Activated CD8-positive, alpha-beta memory T cell treated with anti-CD3 and anti-CD28 coated beads for 24 hours (primary cell): Measurements from ENCODE around the gene NTNG1.
"Not testable (repeated sequence)": the region's sequence is repeated elsewhere in the genome, so short reads cannot be mapped to it uniquely, and the experiment has no call there.

Experiments used
- DNase-seq: peaks from one replicate; pipeline ENCODE4 v3.0.0-alpha.2; 2020

NTNG1 gene

DNA sequence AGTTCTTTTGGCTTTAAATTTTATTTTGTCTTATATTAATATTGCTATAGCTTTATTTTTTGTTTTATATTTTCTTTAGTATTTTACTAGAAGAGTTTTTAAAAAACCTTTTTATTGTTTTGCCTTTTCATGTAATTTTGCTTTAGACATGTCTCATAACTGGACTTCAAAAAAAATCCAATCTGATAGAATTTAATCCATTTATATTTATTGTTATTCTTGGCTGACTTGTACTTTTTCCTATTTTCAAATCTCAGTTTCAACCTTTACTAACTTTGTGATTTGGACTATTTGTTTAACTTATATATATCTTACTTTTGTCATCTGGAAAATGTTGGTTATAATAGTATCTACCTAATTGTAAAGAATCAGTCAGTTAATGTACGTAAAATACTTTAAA lies 61.2 kb downstream of the NTNG1 start:
- no peak for DNase-seq

DNA sequence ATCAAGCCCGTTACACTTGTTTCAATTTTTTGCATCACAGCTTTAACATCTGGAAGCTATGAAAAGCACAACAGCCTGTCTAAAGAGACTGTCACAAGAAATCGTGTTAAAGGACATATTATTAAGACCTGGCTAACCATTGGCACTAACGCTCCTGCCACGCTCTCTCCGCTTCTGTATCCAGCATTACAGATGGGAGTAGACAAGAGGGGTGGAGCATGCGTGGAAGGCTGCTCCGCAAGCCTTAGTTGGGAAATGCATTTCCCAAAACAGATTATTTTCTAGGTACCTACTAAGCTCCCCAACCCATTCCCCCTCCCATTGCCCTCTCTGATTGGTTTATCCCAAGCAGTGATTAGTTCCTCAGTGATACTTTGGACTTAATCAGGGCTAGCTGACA lies 72.4 kb downstream of the NTNG1 start:
- no peak for DNase-seq

DNA sequence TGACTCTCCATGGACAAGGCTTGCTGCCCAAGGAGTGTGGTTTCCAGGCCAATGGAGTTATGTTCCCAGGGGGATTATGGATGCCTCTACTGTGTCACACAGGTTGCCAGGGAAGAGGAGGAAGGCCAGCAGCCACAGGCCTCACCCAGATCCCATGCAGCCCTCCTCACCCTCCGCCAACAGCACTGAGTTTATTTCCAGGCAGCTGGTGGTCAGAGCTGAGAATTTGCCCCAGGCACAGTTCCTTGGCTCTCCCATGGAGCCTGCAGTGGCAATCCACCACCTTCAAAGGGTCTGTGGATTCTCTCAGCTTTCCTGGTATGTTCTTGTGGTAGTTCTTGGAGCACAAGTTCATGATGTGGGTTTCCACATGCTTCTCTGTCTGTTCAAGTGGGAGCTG lies 79.2 kb downstream of the NTNG1 start:
- no peak for DNase-seq

DNA sequence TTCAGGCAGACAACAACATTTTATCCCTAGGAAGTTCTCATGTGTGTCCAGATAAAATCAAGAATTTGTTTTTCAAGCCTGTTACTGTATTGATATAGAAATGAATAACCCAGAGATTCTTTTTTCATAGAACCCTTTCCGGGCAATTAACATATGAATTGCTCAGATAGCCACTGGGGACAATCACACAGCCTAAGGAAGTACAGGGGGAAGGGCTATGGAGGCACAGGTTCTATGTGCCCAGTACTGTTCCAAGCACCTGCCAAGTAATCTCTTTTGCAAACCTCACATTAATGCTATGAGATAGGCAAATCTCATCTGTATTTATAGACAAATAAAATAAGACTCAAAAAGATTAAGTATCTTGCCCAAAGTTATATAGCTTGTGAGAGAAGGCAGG lies 84.9 kb downstream of the NTNG1 start:
- DNase-seq, result no peak

DNA sequence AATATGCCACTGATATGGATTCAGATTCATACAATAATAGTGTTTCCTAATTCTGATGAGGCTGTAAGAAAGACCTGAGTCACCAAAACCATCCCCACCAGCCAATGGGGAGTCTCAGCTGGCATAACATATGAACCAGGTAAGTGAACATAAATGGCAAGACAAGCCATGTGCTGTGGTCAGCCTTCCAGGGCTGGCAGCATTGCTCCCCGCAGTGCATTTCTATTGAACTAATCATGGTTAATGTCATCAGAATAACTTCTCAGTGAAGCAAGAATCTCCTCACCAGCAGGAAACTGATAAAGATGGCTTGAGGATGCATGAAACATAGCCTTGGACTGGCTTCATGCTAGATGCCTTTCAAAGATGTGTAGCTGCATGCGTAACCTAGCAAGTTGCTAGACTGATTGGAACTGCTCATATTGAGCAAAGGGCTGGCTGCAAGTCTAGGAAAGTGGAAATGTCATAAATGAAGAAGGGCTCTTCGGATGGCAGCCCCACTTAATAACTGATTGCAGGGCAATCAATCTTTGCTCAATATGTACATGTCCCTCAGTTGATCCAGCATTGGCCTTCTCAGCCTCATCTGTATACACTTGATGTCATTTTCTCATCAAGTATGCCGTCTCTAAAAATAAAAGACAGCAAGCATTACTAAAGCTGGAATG lies 88.0 kb downstream of the NTNG1 start:
- no peak for DNase-seq

DNA sequence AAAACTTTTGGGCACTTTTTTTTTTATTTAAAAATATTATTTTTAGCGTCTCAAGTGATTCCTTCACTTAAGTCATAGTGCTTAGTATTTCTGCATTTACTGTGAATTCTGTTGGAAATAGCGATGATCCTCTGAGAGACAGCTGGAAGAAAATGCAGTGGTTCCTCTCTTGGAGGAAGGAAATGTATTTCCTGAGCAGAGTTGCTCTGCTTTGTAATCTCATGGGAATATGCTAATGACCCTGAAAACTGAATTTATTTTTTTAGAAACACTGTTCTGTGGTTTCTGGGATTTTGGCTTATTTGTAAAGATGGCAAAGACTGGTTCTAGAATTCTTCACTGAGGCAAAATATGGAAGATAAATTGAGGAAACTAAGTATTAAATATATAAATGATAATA lies 88.9 kb downstream of the NTNG1 start:
- no peak for DNase-seq

DNA sequence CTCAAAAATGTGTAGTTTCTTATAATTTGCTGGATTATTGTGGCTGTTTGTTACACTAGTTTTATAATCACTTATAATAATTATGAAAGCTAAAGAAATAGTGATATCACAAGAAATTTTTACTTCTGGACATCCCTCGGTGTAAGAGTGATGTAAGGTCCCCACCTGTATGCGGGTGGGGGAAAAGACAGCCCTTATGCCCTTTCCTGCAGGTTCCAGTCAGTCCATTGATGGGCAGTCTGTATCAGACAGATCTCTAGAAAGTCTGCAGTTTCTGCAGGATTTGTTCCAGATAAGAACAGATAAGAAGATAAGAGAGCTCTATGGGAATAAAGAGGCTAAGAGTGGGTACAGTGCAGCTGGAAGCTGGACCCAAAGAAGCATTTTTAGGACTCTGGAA lies 89.3 kb downstream of the NTNG1 start:
- DNase-seq, result no peak

DNA sequence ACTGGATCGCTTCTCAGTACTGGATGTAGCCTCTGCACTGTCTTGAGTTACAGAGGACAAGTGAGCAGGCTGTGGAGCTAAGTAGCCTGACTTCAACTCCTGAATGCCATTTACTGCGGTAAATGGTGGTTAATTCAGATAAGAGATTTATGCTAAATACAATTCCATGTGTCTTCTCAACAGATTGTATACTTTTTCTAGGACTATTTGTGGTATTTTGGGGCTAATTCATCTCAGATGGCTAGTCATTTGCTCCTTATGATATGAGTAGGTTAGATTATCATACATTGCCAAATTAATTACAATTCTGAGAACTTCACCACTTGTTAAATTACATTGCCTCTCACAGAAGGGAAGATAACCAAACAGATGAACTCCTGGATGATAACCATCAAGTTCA lies 90.5 kb downstream of the NTNG1 start:
- no peak for DNase-seq

DNA sequence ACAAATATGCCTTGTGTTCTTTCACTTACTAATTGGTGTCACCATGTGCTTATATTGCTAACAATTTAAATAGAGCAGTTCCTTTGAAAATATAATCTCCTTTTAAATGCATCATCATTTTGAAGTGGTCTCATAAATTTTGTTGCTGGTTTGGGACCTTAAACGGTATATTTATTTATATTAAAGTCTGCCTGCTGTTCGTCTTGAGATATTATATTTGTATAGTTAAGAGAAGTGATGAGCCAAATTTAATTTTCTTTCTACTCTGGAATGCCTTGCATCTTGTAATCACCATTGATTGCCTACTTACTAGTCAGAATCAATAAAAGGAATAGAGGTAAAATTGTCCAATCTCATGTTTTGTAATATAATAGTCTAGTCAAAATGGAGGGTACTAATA lies 91.6 kb downstream of the NTNG1 start:
- no peak for DNase-seq

DNA sequence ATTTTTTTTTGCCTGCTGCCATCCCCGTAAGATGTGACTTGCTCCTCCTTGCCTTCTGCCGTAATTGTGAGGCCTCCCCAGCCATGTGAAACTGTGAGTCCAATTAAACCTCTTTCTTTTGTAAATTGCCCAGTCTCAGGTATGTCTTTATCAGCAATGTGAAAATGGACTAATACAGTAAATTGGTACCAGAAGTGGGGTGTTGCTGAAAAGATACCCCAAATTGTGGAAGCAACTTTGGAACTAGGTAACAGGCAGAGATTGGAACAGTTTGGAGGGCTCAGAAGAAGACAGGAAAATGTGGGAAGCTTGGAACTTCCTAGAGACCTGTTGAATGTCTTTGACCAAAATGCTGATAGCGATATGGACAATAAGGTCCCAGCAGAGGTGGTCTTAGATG lies 95.9 kb downstream of the NTNG1 start:
- not testable (repeated sequence) for DNase-seq

DNA sequence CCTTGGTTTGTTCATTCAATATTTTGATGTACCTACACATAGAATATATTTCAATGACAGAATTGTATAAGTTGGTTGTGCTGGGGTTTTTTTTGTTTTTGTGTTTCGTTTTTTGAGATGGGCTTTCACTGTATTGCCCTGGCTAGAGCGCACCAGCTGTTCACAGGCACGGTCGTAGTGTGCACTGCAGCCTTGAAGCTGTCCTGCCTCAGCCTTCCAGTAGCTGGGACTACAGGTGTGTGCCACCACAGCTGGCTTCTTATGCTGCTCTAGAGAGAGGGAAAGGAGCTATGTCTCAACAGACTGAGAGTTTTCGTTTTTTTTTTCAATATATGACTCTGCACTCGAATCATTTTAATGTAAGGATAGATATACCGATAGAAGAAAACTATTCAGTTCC lies 102.6 kb downstream of the NTNG1 start:
- no peak for DNase-seq

DNA sequence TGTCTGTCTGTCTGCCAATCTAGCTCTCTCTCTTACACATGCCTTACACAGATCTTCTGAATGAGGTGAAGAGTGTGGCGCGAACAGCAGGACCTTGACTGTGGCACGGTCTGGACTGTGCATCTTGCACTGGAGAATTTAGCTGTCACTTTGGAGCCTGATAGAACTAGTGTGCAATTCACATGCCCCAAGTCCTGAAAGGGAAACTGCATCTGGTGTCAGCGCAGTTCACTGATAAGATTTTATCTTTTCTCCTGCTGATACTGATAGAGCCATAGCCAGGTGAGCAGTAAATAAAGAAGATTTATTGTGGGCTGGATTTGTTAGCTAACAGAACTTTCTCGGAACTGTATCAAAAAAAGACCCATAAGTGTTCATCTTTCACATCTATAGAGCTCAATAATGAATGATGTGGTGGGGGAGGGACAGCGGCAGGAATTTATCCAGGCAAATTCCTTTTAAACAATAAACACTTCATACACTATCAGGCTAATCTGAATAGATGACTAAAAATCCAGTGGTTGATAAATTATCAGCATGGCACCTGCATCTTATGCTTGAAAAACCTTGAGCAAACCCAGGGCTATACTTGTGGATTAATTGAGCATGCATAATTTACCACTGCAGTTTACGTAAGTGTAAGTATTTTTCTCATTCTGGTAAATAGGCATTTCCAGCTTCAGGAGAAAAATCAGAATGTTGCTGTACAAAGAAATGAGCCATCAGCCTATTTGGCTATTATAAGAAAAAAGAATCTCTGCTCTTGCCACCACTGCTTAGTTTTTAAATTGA lies 104.1 kb downstream of the NTNG1 start:
- no peak for DNase-seq

DNA sequence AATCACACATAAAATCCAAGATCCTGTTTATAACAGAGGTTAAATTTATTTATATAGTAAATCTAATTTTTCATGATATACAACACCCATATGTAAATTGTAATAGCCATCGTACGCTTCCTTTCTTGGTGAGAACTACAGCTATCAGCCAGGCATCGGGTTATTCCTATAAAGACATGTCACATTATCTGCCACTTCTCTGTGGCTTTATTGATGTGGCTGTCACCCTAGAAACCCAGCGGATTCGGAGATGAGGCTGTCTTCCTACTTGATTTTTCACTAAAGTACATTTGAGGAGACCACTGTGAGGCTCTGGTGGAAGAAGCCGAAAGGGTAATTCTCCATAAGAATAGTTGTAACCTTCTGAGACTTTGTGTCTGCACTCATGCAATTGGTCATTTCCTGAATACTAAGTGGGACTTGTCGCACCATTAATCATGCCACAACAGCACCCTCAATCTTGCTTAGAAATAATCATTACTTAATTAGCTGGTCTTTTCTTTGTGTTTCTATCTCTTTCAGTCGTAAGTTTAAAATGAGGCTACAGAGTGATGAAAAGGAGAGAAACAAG lies 106.0 kb downstream of the NTNG1 start:
- DNase-seq, result no peak

DNA sequence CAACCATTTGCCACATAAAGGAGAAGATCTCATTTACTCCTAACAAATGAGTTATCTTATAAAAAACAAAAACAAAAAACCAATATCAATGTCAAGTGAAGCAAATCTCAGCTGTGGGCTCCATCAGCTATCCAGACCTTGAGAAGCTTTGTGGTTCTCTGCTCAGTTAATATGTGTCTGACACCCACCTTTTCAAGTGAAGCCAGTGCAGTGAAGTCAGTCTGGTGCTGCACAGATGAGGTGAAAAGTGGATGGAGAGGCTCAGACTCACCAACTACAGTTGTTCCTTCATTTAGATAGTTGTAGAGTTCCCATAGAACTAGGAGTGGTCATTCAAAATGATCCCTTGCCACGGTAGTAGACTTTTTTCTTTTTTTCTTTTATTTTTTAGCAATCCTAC lies 106.8 kb downstream of the NTNG1 start:
- DNase-seq, result no peak

DNA sequence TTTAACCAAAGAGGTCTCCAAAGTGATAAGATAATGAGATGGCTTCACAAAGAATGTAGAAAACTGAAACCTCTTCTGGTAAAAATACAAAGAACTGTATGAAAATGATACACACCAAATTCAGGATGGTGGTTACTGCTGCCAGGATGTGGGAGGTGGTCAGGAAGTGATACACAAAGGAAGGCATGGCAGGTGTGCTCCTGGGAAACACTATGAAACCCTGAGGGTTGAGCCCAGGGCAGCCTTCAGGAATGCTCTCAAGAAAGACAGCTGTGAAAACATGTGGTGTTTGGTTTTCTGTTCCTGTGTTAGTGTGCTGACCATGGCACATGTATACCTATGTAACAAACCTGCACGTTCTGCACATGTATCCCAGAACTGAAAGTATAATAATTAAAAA lies 109.3 kb downstream of the NTNG1 start:
- no peak for DNase-seq

DNA sequence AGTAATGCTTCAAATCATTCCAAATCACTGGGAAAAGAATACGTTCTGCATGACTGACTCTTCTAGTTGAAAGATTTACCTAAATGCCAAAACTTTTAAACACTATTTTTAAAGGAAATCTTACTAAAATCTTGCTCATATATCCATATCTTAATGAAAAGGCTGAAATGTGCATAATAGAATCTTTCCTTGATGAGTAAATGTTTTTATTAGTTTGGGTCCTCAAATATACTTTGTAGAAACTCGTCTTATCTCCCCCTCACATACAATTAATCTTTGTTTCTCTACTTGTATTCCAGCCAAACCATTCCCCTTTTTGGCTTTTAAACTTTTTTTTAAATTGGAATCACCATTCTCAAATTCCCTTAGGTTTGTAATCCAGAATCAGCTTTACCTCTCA lies 110.2 kb downstream of the NTNG1 start:
- no peak for DNase-seq

DNA sequence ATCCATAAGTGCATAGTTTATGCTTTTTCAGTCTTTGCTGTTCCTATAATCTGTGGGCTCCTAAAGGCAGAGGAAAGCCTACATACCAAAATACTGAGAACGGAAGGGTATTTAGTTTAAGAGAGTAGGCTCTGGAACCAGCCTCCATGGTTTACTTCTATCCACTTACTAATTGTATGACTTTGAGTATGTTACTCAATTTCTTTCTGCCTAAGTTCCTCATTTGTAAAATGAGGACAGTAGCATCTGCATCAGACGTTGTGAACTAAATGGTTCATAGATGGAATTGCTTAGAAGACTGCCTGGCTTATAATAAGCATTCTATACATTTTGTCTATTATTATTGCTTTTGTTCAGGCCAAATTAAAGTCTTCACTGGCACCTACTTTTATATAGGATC lies 111.0 kb downstream of the NTNG1 start:
- DNase-seq, result no peak

DNA sequence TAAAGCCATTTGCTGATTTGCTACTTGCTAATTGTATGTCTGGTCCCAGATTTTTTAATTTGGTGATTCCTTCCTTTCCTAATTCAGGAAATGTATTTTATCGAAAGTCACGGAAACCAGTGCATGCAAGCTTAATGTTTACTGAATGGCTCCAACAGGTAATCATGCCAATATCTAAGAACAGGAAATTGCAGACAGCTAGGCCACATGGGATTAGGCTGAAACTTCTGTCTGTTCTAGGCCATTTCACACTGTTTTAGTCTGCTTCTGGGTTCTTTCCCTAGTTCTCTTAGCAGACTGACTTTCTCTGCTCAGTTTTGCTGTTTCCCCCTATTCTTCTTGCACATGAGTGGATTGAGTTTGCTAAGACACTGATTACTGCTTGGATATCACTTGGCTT lies 111.4 kb downstream of the NTNG1 start:
- no peak for DNase-seq

DNA sequence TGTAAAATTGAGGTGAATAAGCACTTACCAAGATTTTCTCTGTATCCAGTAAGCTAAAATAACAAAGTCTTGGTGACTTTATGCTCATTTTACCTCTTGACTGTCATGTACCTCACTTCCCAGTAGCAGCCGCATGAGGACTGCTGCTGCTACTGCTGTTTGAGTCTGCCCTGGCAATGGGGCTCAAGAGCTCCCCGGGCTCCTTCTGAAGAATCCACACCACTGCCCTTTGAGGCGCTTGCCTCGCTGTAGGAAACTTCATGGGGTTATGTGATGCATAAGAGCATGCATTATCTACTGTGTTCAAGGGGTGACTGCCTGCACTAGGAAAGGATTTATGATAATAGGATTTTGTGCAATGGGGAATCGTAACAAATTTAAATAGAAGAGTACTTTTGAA lies 113.5 kb downstream of the NTNG1 start:
- no peak for DNase-seq

DNA sequence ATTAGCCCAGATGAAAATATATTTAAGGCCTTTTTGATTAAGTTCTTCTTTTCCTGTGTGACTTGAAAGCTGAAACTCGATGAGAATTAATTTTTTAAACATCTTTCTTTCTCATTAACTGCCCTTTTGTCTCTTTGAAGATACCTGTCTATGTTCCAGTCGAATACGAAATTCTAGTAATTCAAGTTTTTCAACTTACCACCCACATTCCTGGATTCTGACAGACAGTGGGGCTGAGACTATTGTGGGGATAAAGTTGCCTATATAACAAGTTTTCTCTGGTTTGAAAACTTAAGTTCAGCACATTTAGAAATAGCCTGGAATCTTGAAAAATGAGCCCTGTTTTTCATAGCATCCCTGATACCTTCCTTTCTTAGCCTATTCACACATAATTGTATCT lies 114.6 kb downstream of the NTNG1 start:
- no peak for DNase-seq

DNA sequence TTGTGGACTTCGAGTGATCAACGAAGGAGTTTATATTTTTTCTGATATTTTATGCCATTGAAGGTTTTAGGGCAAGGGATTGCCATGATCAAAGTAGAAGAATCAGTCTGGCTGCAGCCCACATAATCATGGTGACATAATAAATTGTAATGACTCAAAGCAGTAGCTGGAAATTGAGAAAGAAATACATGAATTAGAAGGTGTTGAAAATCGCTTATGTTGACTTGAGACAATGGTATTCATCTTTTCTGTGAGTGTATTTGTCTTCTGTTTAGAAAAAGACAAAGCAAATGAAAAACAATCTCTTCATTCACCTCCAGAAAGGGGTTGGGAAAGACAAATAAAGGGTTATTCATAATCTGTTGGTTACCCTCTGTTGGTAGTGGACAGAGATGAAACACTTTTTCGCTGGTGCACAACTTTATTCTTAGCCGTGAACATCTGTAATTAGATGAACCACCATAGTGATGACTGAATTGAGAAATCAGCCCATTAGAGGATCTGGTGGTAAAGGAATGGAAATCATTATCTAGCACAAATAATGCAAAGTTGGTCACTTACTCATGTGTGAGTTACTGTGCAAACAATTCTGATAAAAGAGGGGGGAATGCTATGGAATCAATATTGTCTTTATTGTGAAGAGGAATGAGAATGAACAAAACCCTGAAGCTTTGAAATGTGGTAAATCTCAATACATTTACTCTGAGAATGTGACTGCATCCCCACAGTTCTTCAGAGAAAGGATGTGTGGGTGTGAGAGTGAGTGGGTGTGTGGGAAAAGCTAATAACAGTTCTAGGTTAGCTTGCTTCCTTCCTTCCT lies 121.8 kb downstream of the NTNG1 start:
- DNase-seq, result no peak

DNA sequence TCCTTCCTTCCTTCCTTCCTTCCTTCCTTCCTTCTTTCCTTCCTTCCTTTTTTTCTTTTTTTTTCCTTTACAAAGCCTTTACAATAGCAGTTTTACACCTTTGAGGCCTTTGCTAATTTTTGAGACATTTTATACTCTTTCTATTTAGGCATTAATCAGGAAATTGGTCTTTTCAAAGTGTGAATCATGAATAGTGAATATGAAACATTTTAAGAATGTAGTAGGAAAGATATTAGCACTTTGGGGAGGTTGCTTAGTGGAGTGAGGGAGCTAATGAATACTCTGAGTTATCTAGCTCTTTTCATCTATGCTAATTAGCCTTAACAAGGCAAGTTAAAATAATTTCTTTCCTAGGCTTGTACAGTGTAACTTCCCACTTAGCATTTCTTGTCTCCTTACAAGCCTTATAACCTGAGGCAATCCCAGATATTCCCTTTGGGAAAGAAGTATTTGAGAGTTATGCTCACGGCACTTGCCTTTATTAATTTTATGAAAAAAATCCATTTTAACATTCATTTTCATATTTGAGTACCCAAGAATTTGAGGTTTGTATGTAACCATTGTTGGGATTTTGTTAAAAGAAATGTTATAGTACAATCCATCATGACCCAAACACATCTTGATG lies 122.6 kb downstream of the NTNG1 start:
- DNase-seq, result no peak

DNA sequence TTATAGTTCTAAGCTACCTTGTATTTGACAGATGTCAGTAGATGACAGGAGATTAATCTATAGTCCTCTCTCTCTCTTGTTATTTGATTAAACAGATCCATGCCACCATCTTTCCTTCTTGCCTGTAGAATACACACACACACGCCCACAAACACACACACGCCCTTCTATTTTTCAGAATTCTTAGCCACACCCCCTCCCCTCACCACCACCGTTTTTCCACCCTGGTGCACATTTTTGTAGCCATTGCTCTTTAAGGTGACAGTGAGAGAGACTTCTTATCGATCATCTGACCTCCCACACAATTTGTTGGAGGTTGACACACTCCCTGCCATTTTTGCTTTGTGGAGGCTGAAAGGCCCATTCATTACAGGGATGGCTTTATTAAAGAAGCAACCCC lies 123.2 kb downstream of the NTNG1 start:
- no peak for DNase-seq
